GM12864 (cell line): ENCODE data around the gene NEU3.

Experiments
- DNase-seq: peaks from one replicate; pipeline ENCODE4 v3.0.0-alpha.2; 2011; ENCODE audit warnings: low read depth
- H3K4me3 ChIP-seq: 2 replicates; pipeline ENCODE4 v1.5.1; 2011; ENCODE audit warnings: mild to moderate bottlenecking, low read depth, low read length, control low read depth
- TF ChIP-seq, protein P1 (sequence below): IDR thresholded peaks from 2 replicates; pipeline ENCODE4 v1.5.1; 2011; ENCODE audit warnings: low read depth, mild to moderate bottlenecking, moderate library complexity, low read length, control low read depth, inconsistent platforms; ENCODE audit errors: missing control alignments

Gene NEU3

DNA sequence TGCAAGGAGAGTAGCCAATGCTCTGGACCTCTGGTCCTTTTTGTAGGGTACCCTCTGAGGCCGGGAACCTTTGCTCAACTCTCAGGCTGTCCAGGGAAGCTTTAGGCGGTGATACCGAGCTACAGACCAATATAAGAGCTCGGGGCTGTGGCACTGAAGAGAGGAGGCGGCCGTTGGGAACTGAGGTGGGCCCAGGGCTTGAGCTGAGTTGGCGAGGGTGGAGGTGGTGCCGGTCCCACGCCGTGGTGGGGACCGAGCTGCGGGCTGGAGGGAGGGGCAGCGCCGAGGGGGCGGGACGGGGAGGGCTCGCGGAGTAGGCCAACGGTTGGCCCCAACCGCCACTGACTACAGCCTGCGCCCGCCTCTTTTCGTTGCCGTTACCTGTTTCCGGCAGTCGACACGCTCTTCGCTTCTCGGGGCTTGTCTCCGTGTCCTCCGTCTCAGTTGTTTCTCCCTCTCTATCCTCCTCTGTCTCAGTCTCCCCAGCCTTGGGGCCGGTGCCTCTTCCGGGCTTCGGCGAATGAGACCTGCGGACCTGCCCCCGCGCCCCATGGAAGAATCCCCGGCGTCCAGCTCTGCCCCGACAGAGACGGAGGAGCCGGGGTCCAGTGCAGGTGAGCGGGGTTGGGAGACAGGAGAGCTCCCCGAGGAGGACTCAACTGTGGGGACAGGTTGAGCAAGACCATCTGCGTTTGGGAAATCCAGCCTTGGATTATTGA is at the start of gene NEU3:
Gene NEU3, plus strand, starts transcription at position 393 of the 719 bp plus-strand sequence. Its CDS starts 128 bp downstream, at position 521.
- peak within 1 kb of the TSS; percentile 70 for H3K4me3 ChIP-seq
- TF ChIP-seq, protein P1, sequence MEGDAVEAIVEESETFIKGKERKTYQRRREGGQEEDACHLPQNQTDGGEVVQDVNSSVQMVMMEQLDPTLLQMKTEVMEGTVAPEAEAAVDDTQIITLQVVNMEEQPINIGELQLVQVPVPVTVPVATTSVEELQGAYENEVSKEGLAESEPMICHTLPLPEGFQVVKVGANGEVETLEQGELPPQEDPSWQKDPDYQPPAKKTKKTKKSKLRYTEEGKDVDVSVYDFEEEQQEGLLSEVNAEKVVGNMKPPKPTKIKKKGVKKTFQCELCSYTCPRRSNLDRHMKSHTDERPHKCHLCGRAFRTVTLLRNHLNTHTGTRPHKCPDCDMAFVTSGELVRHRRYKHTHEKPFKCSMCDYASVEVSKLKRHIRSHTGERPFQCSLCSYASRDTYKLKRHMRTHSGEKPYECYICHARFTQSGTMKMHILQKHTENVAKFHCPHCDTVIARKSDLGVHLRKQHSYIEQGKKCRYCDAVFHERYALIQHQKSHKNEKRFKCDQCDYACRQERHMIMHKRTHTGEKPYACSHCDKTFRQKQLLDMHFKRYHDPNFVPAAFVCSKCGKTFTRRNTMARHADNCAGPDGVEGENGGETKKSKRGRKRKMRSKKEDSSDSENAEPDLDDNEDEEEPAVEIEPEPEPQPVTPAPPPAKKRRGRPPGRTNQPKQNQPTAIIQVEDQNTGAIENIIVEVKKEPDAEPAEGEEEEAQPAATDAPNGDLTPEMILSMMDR, result no peak
- DNase-seq, result peak; percentile 67

- TF ChIP-seq, protein P1, result no peak
- DNase-seq, result no peak
- H3K4me3 ChIP-seq, result no peak overlapping the region
Observed at GRCh38 chr11:74941492-74941891, 47.2 kb upstream of the NEU3 start.

GRCh38 chr11:74942073-74942759 is 46.5 kb upstream of the NEU3 start:
- TF ChIP-seq, protein P1, result no peak
- H3K4me3 ChIP-seq, result no peak overlapping the region
- no peak for DNase-seq

- no peak for DNase-seq
- TF ChIP-seq, protein P1, result no peak
- H3K4me3 ChIP-seq, result peak overlapping the region; percentile 65
Observed at GRCh38 chr11:74948546-74948897, 40.2 kb upstream of the NEU3 start.

DNA sequence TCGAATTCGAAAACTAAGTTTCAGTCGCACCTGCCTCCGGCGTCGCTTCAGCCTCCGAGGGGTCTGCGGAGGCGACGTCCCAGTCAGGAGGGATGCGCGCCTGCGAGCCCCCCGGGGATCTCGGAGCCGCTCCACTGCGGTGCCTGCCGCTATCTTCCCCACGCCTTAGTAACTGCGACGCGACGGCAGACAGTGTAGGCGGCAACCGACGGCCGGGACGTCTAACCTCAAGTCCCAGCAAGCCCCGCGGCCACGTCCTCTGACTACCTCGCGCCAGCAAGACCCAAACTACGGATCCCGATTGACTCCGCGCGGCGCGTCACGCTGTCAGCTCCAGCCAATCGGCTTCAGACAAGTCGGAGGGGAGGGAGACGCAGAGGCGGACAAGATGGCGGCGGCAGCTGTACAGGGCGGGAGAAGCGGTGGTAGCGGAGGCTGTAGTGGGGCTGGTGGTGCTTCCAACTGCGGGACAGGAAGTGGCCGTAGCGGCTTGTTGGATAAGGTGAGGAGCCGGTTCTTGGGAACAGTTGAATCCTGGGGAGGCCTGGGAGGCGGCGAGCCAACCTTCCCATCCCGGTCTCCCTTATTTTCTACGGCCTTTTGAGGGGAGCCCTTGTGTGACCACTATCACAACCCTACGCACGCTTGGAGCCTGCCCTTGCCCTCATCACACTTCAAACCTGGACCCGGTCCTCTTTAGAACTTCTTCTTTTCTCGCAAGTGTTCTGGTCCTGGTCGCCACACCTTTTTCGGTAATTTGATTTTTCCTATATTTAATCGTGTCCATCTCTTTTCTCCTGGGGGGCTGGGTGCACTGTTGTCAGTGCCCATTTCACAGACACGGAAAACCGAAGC is 39.6 kb upstream of the NEU3 start, which contains the start of the genes SPCS2 and XRRA1:
Gene SPCS2, plus strand, starts transcription at position 369 of the 855 bp plus-strand sequence. Its CDS starts 20 bp downstream, at position 389.
Gene XRRA1, minus strand, starts transcription at position 194 of the 855 bp plus-strand sequence. CDS start 8,213 bp downstream, outside the sequence.
- peak within 1 kb of the TSS; percentile 65 for H3K4me3 ChIP-seq
- DNase-seq, result peak; percentile 97
- TF ChIP-seq, protein P1, result no peak

GRCh38 chr11:74949753-74950137 is 39.0 kb upstream of the NEU3 start:
- no peak for DNase-seq
- TF ChIP-seq, protein P1, result no peak
- H3K4me3 ChIP-seq, result peak overlapping the region; percentile 65
